WTC11 (cell line): ENCODE data around the gene LYG1. TPM values are rescaled to one million over a fixed set of nuclear protein-coding genes. Genes with fewer than 3 reads are reported as not detected.

Experiments used
- ATF6 ChIP-seq: sonication (generic); formaldehyde crosslinking; IDR thresholded peaks from 2 replicates; pipeline ENCODE4 v1.8.1; 2023; ENCODE audit warnings: mild to moderate bottlenecking, missing genetic modification reagents
- E2F5 ChIP-seq: sonication (generic); formaldehyde crosslinking; IDR thresholded peaks from 2 replicates; pipeline ENCODE4 v1.8.1; 2022; ENCODE audit warnings: mild to moderate bottlenecking, moderate library complexity, missing genetic modification reagents
- ESRRA ChIP-seq: sonication (generic); formaldehyde crosslinking; IDR thresholded peaks from 2 replicates; pipeline ENCODE4 v1.8.1; 2022; ENCODE audit warnings: mild to moderate bottlenecking, missing genetic modification reagents, borderline replicate concordance
- ETV6 ChIP-seq: sonication (generic); formaldehyde crosslinking; IDR thresholded peaks from 2 replicates; pipeline ENCODE4 v1.8.1; 2022; ENCODE audit warnings: mild to moderate bottlenecking, missing genetic modification reagents
- FOXJ3 ChIP-seq: sonication (generic); formaldehyde crosslinking; IDR thresholded peaks from 2 replicates; pipeline ENCODE4 v1.9.0; 2021; ENCODE audit warnings: missing genetic modification reagents, mild to moderate bottlenecking, borderline replicate concordance
- JUN ChIP-seq: sonication (generic); formaldehyde crosslinking; IDR thresholded peaks from 2 replicates; pipeline ENCODE4 v1.8.0; 2023; ENCODE audit warnings: mild to moderate bottlenecking, missing genetic modification reagents
- NR1H2 ChIP-seq: sonication (generic); formaldehyde crosslinking; IDR thresholded peaks from 2 replicates; pipeline ENCODE4 v1.9.0; 2021; ENCODE audit warnings: mild to moderate bottlenecking, moderate library complexity, missing genetic modification reagents
- OVOL2 ChIP-seq: fragments of 250-450 bp; sonication (Bioruptor Pico); IDR thresholded peaks from 2 replicates; pipeline ENCODE4 v1.9.0; 2021; ENCODE audit warnings: mild to moderate bottlenecking, borderline replicate concordance
- SOX15 ChIP-seq: fragments of 250-450 bp; sonication (Bioruptor Pico); IDR thresholded peaks from 2 replicates; pipeline ENCODE4 v1.9.0; 2021; ENCODE audit warnings: mild to moderate bottlenecking
- STAT6 ChIP-seq: sonication (generic); formaldehyde crosslinking; conservative IDR thresholded peaks from 2 replicates; pipeline ENCODE4 v1.8.1; 2023; ENCODE audit warnings: mild to moderate bottlenecking, low read depth, missing genetic modification reagents, moderate library complexity
- TEAD1 ChIP-seq: sonication (generic); formaldehyde crosslinking; IDR thresholded peaks from 2 replicates; pipeline ENCODE4 v1.8.0; 2022; ENCODE audit warnings: mild to moderate bottlenecking, missing genetic modification reagents
- ZBTB21 ChIP-seq: sonication (generic); formaldehyde crosslinking; IDR thresholded peaks from 2 replicates; pipeline ENCODE4 v1.8.1; 2023; ENCODE audit warnings: mild to moderate bottlenecking, missing genetic modification reagents, borderline replicate concordance
- ZNF138 ChIP-seq: sonication (generic); formaldehyde crosslinking; conservative IDR thresholded peaks from 2 replicates; pipeline ENCODE4 v1.8.1; 2022; ENCODE audit warnings: mild to moderate bottlenecking, moderate library complexity, missing genetic modification reagents
- ZNF317 ChIP-seq: sonication (generic); formaldehyde crosslinking; IDR thresholded peaks from 2 replicates; pipeline ENCODE4 v1.8.1; 2023; ENCODE audit warnings: low read depth, mild to moderate bottlenecking, moderate library complexity, missing genetic modification reagents, borderline replicate concordance
- ZNF423 ChIP-seq: fragments of 250-450 bp; sonication (Bioruptor Pico); IDR thresholded peaks from 2 replicates; pipeline ENCODE4 v2.1.2; 2022; ENCODE audit warnings: mild to moderate bottlenecking, moderate library complexity
- ZNF532 ChIP-seq: fragments of 250-450 bp; sonication (Bioruptor Pico); IDR thresholded peaks from 2 replicates; pipeline ENCODE4 v1.9.0; 2021; ENCODE audit warnings: mild to moderate bottlenecking, borderline replicate concordance
- total RNA-seq: library from RNA; stranded (reverse); gene quantifications from 3 replicates; pipeline ENCODE4 v1.2.3, GENCODE V29; 2021
- TF ChIP-seq, protein P1 (sequence below): sonication (generic); formaldehyde crosslinking; IDR thresholded peaks from 2 replicates; pipeline ENCODE4 v1.8.0; 2022; ENCODE audit warnings: mild to moderate bottlenecking, missing genetic modification reagents
- TF ChIP-seq, protein P2 (sequence below): sonication (generic); formaldehyde crosslinking; IDR thresholded peaks from 2 replicates; pipeline ENCODE4 v1.8.1; 2023; ENCODE audit warnings: mild to moderate bottlenecking, missing genetic modification reagents, moderate library complexity
- TF ChIP-seq, protein P3 (sequence below): fragments of 250-450 bp; sonication (Bioruptor Pico); IDR thresholded peaks from 2 replicates; pipeline ENCODE4 v1.9.0; 2021; ENCODE audit warnings: mild to moderate bottlenecking
- TF ChIP-seq, protein P4 (sequence below): sonication (generic); formaldehyde crosslinking; IDR thresholded peaks from 2 replicates; pipeline ENCODE4 v1.8.1; 2023; ENCODE audit warnings: mild to moderate bottlenecking, missing genetic modification reagents

Gene LYG1
- total RNA-seq, 1 experiment from 2014 or later, result 0.35 TPM

GRCh38 chr2:99337113-99338028 is 36.4 kb upstream of the LYG1 start, which contains the start of gene EIF5B (continued):
- TF ChIP-seq ZNF532 (CRISPR knock-in tag) (no peak), E2F5 (CRISPR knock-in tag) (peak; percentile 72; the same call in 1 of the 2 replicates), FOXJ3 (CRISPR knock-in tag) (no peak), JUN (CRISPR knock-in tag) (no peak), ZBTB21 (CRISPR knock-in tag) (no peak), NR1H2 (CRISPR knock-in tag) (no peak), STAT6 (CRISPR knock-in tag) (no peak), ESRRA (CRISPR knock-in tag) (0 out of 2 replicates have a peak, but pooled peaks have one; percentile 36), ZNF423 (CRISPR knock-in tag) (no peak), SOX15 (no peak), TEAD1 (CRISPR knock-in tag) (0 out of 2 replicates have a peak, but pooled peaks have one; percentile 17), OVOL2 (CRISPR knock-in tag) (no peak), ZNF138 (CRISPR knock-in tag) (no peak), ETV6 (CRISPR knock-in tag) (peak; percentile 91), ZNF317 (CRISPR knock-in tag) (no peak), ATF6 (CRISPR knock-in tag) (no peak)
- TF ChIP-seq, protein P1, sequence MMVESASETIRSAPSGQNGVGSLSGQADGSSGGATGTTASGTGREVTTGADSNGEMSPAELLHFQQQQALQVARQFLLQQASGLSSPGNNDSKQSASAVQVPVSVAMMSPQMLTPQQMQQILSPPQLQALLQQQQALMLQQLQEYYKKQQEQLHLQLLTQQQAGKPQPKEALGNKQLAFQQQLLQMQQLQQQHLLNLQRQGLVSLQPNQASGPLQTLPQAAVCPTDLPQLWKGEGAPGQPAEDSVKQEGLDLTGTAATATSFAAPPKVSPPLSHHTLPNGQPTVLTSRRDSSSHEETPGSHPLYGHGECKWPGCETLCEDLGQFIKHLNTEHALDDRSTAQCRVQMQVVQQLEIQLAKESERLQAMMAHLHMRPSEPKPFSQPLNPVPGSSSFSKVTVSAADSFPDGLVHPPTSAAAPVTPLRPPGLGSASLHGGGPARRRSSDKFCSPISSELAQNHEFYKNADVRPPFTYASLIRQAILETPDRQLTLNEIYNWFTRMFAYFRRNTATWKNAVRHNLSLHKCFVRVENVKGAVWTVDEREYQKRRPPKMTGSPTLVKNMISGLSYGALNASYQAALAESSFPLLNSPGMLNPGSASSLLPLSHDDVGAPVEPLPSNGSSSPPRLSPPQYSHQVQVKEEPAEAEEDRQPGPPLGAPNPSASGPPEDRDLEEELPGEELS (CRISPR knock-in tag), result peak; percentile 90
- TF ChIP-seq, protein P2, sequence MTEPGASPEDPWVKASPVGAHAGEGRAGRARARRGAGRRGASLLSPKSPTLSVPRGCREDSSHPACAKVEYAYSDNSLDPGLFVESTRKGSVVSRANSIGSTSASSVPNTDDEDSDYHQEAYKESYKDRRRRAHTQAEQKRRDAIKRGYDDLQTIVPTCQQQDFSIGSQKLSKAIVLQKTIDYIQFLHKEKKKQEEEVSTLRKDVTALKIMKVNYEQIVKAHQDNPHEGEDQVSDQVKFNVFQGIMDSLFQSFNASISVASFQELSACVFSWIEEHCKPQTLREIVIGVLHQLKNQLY, result no peak
- TF ChIP-seq, protein P3, sequence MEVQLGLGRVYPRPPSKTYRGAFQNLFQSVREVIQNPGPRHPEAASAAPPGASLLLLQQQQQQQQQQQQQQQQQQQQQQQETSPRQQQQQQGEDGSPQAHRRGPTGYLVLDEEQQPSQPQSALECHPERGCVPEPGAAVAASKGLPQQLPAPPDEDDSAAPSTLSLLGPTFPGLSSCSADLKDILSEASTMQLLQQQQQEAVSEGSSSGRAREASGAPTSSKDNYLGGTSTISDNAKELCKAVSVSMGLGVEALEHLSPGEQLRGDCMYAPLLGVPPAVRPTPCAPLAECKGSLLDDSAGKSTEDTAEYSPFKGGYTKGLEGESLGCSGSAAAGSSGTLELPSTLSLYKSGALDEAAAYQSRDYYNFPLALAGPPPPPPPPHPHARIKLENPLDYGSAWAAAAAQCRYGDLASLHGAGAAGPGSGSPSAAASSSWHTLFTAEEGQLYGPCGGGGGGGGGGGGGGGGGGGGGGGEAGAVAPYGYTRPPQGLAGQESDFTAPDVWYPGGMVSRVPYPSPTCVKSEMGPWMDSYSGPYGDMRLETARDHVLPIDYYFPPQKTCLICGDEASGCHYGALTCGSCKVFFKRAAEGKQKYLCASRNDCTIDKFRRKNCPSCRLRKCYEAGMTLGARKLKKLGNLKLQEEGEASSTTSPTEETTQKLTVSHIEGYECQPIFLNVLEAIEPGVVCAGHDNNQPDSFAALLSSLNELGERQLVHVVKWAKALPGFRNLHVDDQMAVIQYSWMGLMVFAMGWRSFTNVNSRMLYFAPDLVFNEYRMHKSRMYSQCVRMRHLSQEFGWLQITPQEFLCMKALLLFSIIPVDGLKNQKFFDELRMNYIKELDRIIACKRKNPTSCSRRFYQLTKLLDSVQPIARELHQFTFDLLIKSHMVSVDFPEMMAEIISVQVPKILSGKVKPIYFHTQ, result no peak
- TF ChIP-seq, protein P4, sequence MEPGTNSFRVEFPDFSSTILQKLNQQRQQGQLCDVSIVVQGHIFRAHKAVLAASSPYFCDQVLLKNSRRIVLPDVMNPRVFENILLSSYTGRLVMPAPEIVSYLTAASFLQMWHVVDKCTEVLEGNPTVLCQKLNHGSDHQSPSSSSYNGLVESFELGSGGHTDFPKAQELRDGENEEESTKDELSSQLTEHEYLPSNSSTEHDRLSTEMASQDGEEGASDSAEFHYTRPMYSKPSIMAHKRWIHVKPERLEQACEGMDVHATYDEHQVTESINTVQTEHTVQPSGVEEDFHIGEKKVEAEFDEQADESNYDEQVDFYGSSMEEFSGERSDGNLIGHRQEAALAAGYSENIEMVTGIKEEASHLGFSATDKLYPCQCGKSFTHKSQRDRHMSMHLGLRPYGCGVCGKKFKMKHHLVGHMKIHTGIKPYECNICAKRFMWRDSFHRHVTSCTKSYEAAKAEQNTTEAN (CRISPR knock-in tag), result no peak
